Fibroblast of villous mesenchyme (primary cell): ENCODE measurements around the gene CCDC93. TPM values are rescaled to one million over a fixed set of nuclear protein-coding genes. Genes with fewer than 3 reads are reported as not detected.
A peak's percentile ranks its signal among the peaks of the same experiment; 100 is the strongest.

Experiments
- DNase-seq: peaks from one replicate; pipeline ENCODE4 v3.0.0-alpha.2; 2010; ENCODE audit warnings: low read depth
- H3K4me3 ChIP-seq: 2 replicates; pipeline ENCODE4 v1.5.1; 2011; ENCODE audit warnings: low read depth, mild to moderate bottlenecking, low read length
- total RNA-seq: library from RNA; depleted of rRNA; stranded (reverse); fragments of >200 nt; gene quantifications from 2 replicates; pipeline ENCODE4 v1.2.3, GENCODE V29; 2012
- TF ChIP-seq, protein P1 (sequence below): IDR thresholded peaks from 2 replicates; pipeline ENCODE4 v1.5.1; 2012; ENCODE audit warnings: low read depth, mild to moderate bottlenecking, low read length; ENCODE audit not compliant: insufficient read depth

Gene CCDC93
- total RNA-seq, 1 donor: 28.1 TPM

DNA sequence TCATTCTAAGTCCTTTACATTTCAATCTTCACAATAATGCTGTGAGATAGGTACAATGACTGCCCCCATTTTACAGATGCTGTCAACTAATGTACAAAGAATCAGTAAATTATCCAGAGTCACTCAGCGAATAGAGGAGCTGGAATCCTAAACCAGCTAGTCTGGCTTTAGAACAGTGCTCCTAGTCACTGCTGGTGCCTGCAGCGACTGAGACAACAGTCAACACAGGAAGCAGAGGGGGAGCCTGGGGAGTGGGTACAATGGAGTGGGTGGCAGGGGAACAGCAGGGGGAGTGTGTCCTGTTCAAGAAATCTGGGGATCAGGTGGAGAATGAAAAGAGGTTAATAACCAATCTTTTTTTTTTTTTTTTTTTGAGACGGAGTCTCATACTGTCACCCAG is 37.3 kb downstream of the CCDC93 start:
- DNase-seq: no peak
- no peak overlapping the region for H3K4me3 ChIP-seq
- TF ChIP-seq, protein P1, sequence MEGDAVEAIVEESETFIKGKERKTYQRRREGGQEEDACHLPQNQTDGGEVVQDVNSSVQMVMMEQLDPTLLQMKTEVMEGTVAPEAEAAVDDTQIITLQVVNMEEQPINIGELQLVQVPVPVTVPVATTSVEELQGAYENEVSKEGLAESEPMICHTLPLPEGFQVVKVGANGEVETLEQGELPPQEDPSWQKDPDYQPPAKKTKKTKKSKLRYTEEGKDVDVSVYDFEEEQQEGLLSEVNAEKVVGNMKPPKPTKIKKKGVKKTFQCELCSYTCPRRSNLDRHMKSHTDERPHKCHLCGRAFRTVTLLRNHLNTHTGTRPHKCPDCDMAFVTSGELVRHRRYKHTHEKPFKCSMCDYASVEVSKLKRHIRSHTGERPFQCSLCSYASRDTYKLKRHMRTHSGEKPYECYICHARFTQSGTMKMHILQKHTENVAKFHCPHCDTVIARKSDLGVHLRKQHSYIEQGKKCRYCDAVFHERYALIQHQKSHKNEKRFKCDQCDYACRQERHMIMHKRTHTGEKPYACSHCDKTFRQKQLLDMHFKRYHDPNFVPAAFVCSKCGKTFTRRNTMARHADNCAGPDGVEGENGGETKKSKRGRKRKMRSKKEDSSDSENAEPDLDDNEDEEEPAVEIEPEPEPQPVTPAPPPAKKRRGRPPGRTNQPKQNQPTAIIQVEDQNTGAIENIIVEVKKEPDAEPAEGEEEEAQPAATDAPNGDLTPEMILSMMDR: no peak

DNA sequence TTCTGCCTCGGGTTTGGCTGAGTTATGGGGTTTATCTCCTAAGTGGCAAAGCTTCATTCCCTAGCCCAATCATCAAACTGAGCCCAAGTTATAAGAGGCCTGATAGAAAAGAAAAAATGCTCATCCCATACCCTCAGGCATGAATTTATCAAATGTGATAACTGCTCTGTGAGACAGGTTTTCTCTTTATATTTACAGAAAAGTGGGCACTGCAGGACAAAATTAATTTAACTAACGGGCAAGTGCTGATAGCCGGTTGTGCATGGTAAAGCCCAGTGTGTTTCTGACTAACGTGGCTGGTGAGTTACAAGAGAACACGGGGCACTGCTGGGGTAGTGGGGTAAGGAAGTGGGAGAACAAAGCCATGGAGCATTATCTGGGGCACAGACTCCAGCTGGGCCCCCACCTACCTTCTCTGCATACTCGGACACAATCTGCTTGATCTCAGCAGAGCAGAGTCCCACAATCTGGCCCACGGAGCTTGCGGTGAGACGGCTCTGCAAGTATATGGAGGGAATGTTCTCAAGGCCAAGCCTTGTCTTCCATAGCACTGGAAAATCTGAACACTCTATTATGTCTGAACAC is 40.3 kb downstream of the CCDC93 start:
- DNase-seq: no peak
- H3K4me3 ChIP-seq: no peak overlapping the region
- TF ChIP-seq, protein P1: no peak

DNA sequence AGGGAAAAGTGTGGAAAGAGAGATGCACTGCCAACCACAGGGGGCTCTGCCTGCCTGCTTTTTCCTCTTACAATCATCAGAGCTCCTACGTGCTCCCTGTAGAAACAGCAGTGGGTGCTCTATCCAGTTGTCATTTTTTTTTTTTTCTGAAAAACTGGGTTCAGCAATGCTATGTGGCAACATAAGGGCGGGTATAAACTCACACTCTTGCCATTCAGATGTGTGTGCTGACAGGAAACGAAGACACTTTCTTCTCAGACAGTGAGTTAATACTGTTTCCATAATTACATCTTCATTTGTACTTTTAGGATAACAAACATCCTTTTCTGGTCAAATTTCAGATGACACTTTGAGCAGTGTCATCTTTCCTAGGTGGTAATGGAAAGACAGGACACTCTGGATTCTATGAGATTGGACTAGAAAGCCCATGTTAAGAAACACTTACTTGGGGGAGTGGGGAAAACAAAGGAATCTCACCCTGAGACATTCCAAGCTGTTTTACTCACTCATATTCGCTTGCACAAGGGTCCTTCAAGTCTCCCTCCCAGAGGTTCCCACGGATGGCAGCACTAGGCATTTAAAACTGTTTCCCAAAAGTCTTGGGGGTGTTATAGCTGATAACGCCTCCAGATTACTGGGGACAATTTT is 41.3 kb downstream of the CCDC93 start:
- no peak for DNase-seq
- no peak overlapping the region for H3K4me3 ChIP-seq
- TF ChIP-seq, protein P1: no peak

DNA sequence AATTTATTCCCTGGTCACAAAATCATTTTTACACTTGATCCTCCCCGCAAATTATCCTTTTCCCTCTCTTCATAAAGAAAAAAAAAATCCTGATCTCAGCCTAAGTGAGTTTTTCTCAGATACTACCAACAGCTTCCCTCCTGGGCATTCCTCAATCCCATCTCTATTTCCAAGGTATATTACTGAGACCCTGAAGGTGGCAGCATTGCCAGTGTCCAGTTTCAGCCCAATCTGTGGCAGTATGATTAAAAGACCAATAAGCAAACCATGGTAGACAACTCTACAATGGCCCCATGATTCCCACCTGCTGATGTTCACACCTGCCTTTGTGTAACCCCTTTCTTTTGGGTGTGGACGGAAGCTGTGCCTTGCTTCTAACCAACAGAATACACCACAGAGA is 45.1 kb downstream of the CCDC93 start:
- TF ChIP-seq, protein P1: peak; percentile 5
- no peak overlapping the region for H3K4me3 ChIP-seq
- no peak for DNase-seq

DNA sequence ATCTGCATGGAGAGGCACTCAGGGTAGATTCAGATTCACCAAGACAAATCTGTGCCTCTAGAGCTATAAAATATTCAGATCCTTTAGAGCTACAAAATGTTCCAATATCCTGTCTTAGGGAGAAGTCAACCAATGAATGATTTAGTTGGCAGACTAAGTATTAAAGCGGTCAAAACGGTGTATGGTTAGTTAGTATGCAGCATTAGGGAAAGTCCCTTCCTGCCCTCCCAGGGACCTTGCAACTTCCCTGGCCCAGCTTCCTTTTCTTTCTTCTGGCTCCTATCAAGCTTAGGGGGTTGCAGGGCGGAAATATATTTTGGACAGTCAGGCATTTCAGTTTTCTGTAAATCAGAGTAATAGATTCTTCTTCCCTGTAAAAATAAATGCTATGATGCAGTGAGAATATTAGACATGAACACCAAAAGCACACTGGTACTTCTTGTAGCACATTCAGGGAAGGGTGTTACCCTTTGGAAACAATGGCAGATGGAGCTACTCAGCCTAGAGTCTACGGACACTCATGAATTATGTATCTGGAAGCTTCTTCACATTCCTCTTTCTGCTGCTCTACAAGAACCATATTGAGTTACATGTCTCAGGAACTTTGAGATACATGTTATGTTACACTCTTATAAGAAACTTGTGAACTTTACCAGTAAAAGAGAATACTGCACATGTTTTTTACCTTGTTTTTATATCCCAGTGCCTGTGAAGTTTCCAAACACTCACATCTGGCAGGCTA is 45.7 kb downstream of the CCDC93 start:
- TF ChIP-seq, protein P1: no peak
- no peak overlapping the region for H3K4me3 ChIP-seq
- DNase-seq: no peak

DNA sequence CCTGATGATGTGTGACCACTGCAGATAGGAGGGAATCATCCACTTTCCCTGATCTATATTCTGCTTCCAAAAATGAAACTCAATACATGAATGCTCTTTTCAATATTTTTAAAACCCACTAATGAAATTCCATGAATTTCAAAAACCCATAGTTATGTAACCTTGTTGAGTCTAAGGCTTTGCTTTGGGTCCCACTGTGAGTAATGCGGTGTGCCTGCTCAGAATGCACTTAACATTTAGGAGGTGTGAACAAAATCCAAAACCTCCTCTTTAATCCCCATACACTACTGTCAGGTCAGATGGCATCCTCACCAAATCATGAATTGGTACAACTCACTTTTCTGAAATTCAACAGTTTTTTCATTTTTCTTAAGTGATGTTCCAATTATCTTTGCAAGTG is 50.4 kb downstream of the CCDC93 start:
- TF ChIP-seq, protein P1: no peak
- no peak overlapping the region for H3K4me3 ChIP-seq
- no peak for DNase-seq

DNA sequence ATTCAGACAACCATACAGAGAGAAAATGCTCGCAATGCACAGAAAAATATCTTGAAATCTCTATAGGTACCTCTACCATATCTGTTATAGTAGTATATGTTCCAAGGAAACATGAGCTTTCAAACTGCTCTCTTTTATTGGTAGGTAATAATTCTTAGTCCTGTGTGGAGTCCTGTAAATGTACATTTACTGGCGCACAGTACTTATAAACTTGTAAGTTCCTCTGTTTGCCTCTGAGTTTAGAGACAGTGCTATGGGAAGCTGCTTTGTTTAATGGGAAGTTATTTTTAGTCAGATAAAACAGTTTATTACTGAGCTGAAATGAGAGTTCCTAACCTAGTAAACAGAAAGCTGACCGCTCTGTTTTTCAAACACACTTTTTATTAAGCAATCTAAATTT is 52.7 kb downstream of the CCDC93 start:
- TF ChIP-seq, protein P1: no peak
- H3K4me3 ChIP-seq: no peak overlapping the region
- peak; percentile 37 for DNase-seq
